A673 (cell line): ENCODE data around the gene MYH16.

Experiments
- EZH2 ChIP-seq: fragments of 200-600 bp; sonication (generic); IDR thresholded peaks from 2 replicates; pipeline ENCODE4 v1.6.1; 2017; ENCODE audit warnings: borderline replicate concordance, low read depth, mild to moderate bottlenecking, mixed read lengths, antibody characterized with exemption, low read length; ENCODE audit not compliant: poor library complexity, severe bottlenecking
- TF ChIP-seq, protein P1 (sequence below): fragments of 300-800, 200-600 bp; sonication (generic); conservative IDR thresholded peaks from 2 replicates; pipeline ENCODE4 v1.5.1; 2017; ENCODE audit warnings: low read depth, mild to moderate bottlenecking, antibody characterized with exemption, low read length, moderate library complexity, mixed read lengths

DNA sequence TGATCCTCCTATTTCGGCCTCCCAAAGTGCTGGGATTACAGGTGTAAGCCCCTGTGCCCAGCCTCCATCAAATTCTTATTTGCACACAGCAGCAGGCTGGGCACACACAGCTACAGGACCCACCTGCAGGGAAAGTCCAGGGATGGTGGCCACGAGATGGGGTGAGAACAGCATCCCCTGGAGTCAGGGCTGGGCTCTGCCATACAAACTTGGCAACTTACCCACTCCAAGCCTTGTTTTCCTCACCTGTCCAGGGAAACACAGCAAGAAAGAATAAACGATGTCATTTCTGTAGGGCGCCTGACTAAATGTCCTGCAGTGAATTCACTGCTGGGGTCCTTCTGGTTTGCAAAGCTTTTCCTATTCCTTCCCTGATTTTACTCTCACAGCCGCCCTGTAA lies 5.5 kb downstream of the MYH16 start:
- TF ChIP-seq, protein P1, sequence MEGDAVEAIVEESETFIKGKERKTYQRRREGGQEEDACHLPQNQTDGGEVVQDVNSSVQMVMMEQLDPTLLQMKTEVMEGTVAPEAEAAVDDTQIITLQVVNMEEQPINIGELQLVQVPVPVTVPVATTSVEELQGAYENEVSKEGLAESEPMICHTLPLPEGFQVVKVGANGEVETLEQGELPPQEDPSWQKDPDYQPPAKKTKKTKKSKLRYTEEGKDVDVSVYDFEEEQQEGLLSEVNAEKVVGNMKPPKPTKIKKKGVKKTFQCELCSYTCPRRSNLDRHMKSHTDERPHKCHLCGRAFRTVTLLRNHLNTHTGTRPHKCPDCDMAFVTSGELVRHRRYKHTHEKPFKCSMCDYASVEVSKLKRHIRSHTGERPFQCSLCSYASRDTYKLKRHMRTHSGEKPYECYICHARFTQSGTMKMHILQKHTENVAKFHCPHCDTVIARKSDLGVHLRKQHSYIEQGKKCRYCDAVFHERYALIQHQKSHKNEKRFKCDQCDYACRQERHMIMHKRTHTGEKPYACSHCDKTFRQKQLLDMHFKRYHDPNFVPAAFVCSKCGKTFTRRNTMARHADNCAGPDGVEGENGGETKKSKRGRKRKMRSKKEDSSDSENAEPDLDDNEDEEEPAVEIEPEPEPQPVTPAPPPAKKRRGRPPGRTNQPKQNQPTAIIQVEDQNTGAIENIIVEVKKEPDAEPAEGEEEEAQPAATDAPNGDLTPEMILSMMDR, result no peak
- TF ChIP-seq EZH2, result no peak
